ENCODE results near the gene RPUSD4. TPM values are rescaled to one million over a fixed set of nuclear protein-coding genes. Genes with fewer than 3 reads are reported as not detected.

The RPUSD4 gene
- polyA plus RNA-seq, 2 of the 4 experiments (the other 2 are of a cell fraction): 15.4 to 16.2 TPM

- no peak for TF ChIP-seq USF2 (IDR thresholded peaks at IDR 0.05)
- TF ChIP-seq HEYL (CRISPR knock-in tag; IDR thresholded peaks at IDR 0.05): no peak
- TF ChIP-seq EHMT2 (IDR thresholded peaks at IDR 0.05; ENCODE audit: low read depth): no peak
- no peak for TF ChIP-seq E2F6 (IDR thresholded peaks at IDR 0.05; ENCODE audit: borderline replicate concordance, low read depth)
- no peak for TF ChIP-seq CTCF (IDR thresholded peaks at IDR 0.05)
- TF ChIP-seq HOXA7 (CRISPR knock-in tag; IDR thresholded peaks at IDR 0.05): no peak
- CTCF ChIA-PET: interaction anchor here (1.0 to 1.5 kb wide), 2 partner anchors 8 to 259 kb away, joined by 3 to 4 read pairs; no protein-coding TSS in a partner anchor
- no peak overlapping the region for H3K27ac ChIP-seq
- H3K9me3 ChIP-seq: no peaks in the 10 kb centered on the region
- H3K4me1 ChIP-seq: no peaks in the 10 kb centered on the region
- 86% methylated on average over 10 of the region's 13 CpGs for WGBS (ENCODE audit: missing lambda C conversion rate)
- no peak for ATAC-seq
- FAIRE-seq: no peak
- H3K4me2 ChIP-seq: no peak overlapping the region
- H3K4me3 ChIP-seq: no peak overlapping the region
- no peak for DNase-seq (ENCODE audit: low read depth in 1 of 2, low spot score in 1 of 2)
- POLR2A ChIA-PET: no interaction called here
Measured at GRCh38 chr11:126181939-126182730, 29.3 kb downstream of the RPUSD4 start.

GRCh38 chr11:126176853-126177470 lies 34.5 kb downstream of the RPUSD4 start:
- Histone ChIP-seq H3K4me3 (no peak overlapping the region), H3K4me1 (no peaks in the 10 kb centered on the region), H3K4me2 (no peak overlapping the region), H3K9me3 (no peaks in the 10 kb centered on the region), H3K27ac (no peak overlapping the region)
- TF ChIP-seq NPAS2 (CRISPR knock-in tag; IDR thresholded peaks at IDR 0.05; ENCODE audit: borderline replicate concordance) (no peak), HOXA7 (CRISPR knock-in tag; IDR thresholded peaks at IDR 0.05) (no peak), POLR2A (IDR thresholded peaks at IDR 0.05; ENCODE audit: low read length) (no peak), RAD21 (conservative IDR thresholded peaks at IDR 0.05 in 1 of 2, IDR thresholded peaks at IDR 0.05 in 1 of 2) (no peak), TP53 (CRISPR knock-in tag; IDR thresholded peaks at IDR 0.05) (no peak), HOXB5 (CRISPR knock-in tag; IDR thresholded peaks at IDR 0.05) (no peak), ZC3H11A (IDR thresholded peaks at IDR 0.05) (no peak), HEYL (CRISPR knock-in tag; IDR thresholded peaks at IDR 0.05) (no peak), ZNF302 (CRISPR knock-in tag; IDR thresholded peaks at IDR 0.05) (no peak), EP300 (IDR thresholded peaks at IDR 0.05) (no peak), USF2 (IDR thresholded peaks at IDR 0.05) (no peak), HOXB13 (CRISPR knock-in tag; IDR thresholded peaks at IDR 0.05; ENCODE audit: low read depth) (no peak), RARB (CRISPR knock-in tag; IDR thresholded peaks at IDR 0.05) (no peak), MAFK (IDR thresholded peaks at IDR 0.05; ENCODE audit: partially characterized antibody) (no peak), KDM5A (IDR thresholded peaks at IDR 0.05) (no peak), CHD4 (IDR thresholded peaks at IDR 0.05; ENCODE audit: borderline replicate concordance) (no peak), BHLHE40 (IDR thresholded peaks at IDR 0.05; ENCODE audit: low read depth, low read length) (no peak), PHF8 (IDR thresholded peaks at IDR 0.05; ENCODE audit: borderline replicate concordance, low read depth) (no peak)
- no peak for FAIRE-seq
- no peak for ATAC-seq
- WGBS (ENCODE audit: missing lambda C conversion rate): 72% methylated on average over 5 of the region's 8 CpGs
- POLR2A ChIA-PET: no interaction called here
- CTCF ChIA-PET: interaction anchor here (1.4 kb wide), 1 partner anchor 10 kb away, joined by 4 read pairs; no protein-coding TSS in a partner anchor
- no peak for DNase-seq (ENCODE audit: low read depth in 1 of 2, low spot score in 1 of 2)

All from A549 (cell line).